Activated naive CD8-positive, alpha-beta T cell treated with anti-CD3 and anti-CD28 coated beads for 36 hours (primary cell): Measurements from ENCODE around the gene CLN6. TPM values are rescaled to one million over a fixed set of nuclear protein-coding genes. Genes with fewer than 3 reads are reported as not detected.
"Not testable (repeated sequence)": the region's sequence is repeated elsewhere in the genome, so short reads cannot be mapped to it uniquely, and the experiment has no call there.

Experiments used
- DNase-seq: peaks from one replicate; pipeline ENCODE4 v3.0.0; 2021
- H3K27ac Mint-ChIP-seq: one replicate; pipeline ENCODE4 v1.8.0; 2022; ENCODE audit warnings: mild to moderate bottlenecking, moderate library complexity, mixed read lengths
- H3K27me3 Mint-ChIP-seq: one replicate; pipeline ENCODE4 v1.8.0; 2022; ENCODE audit warnings: mild to moderate bottlenecking, mixed read lengths
- H3K36me3 Mint-ChIP-seq: one replicate; pipeline ENCODE4 v1.8.0; 2021; ENCODE audit warnings: mild to moderate bottlenecking, mixed read lengths
- H3K4me1 Mint-ChIP-seq: one replicate; pipeline ENCODE4 v1.8.0; 2021; ENCODE audit warnings: mixed read lengths
- H3K4me3 Mint-ChIP-seq: one replicate; pipeline ENCODE4 v1.8.0; 2022; ENCODE audit warnings: mild to moderate bottlenecking, moderate library complexity, mixed read lengths
- H3K9me3 Mint-ChIP-seq: one replicate; pipeline ENCODE4 v1.8.0; 2022; ENCODE audit warnings: mixed read lengths
- total RNA-seq, 2 experiments: library from RNA; stranded (reverse); gene quantifications; one replicate each; pipeline ENCODE4 v1.2.3, GENCODE V29; 2021

CLN6 gene
- total RNA-seq, 2 experiments from 2014 or later: 67.7 to 72.0 TPM

DNA sequence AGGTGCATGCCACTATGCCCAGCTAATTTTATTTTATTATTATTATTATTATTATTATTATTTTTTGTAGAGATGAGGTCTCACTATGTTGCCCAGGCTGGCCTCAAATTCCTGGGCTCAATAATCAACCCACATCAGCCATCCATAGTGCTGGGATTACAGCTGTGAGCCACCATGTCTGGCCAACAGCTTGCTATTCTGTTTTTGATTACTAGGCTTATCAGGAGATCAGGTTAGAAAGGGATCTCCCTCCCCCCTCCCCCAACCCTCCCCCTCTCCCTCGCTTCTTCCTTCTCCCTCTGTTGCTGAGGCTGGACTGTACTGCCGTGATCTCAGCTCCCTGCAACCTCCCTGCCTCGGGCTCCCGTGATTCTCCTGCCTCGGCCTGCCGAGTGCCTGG lies 8.6 kb downstream of the CLN6 start:
- H3K27me3 Mint-ChIP-seq: no peaks in the 10 kb centered on the region
- H3K4me1 Mint-ChIP-seq: peaks cover 14% of the 10 kb centered on the region
- H3K27ac Mint-ChIP-seq: no peak overlapping the region
- H3K9me3 Mint-ChIP-seq: no peaks in the 10 kb centered on the region
- H3K36me3 Mint-ChIP-seq: peaks cover 39% of the 10 kb centered on the region
- no peak for DNase-seq
- H3K4me3 Mint-ChIP-seq: no peak overlapping the region

DNA sequence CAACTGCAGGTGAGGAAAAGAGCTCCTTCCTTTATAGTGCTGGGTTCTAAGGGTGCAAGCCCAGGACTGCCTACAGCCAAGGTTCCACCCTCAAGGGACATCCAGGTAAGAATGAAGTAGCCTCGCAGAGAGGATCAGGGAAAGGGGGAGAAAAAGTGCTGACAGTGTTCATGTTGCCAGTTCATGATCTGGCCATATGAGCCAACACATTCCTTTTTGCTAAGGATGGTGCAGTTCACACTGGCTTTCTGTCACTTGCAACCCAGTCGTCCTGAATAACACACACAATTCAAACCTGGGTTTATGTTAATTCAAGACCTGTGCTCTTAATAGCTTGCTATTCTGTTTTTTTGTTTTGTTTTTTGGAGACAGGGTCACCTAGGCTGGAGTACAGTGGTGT lies 9.0 kb downstream of the CLN6 start:
- Mint-ChIP-seq H3K27ac (no peak overlapping the region), H3K4me1 (peaks cover 14% of the 10 kb centered on the region), H3K9me3 (no peaks in the 10 kb centered on the region), H3K27me3 (no peaks in the 10 kb centered on the region), H3K4me3 (no peak overlapping the region), H3K36me3 (peaks cover 39% of the 10 kb centered on the region)
- DNase-seq: no peak

DNA sequence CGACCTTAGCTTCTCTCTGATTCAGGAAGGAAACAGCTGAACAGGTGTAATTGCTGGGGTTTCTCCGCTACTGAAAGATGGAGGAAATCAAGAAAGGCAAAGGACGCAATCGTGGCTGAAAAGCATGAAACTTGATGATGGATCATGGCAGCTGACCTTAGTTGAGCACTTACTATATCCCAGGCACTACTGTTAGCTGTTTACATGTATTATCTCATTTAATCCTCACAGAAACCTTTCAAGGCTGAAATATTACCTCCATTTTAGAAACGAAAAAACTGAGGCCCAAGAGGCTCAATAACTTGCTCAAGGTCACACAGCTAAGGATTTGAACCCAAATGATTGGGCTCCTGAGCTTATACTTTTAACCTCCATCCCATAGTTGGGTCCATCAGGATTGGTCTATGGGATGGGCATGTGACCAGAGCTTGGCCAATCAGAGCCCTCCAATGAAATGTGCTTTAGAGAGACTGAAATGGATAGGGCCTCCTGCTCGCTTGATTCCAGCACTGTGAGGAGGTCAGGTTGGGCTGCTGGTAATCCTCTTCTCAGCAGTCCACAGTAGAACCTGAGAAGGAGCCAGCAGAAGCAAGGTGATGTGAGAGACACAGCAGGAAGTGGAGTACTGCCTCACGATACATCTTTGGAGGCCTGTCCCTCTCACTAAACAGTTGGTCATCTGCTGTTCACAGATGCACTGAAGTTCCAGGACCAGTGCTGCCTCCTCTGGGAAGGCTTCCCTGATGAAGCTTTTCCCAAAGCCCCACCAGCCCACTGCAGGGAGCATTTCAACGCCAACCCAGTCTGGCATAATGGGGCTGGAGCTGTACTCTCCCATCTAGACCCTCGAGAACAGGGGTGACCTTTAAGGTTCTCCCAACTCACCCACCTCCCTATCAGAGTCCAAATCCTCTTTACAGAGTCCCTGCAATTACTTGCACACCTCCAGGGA lies 10.4 kb downstream of the CLN6 start:
- Mint-ChIP-seq H3K4me1 (peaks cover 6% of the 10 kb centered on the region), H3K27ac (no peak overlapping the region), H3K27me3 (no peaks in the 10 kb centered on the region), H3K36me3 (peaks cover 29% of the 10 kb centered on the region), H3K4me3 (no peak overlapping the region), H3K9me3 (no peaks in the 10 kb centered on the region)
- no peak for DNase-seq

DNA sequence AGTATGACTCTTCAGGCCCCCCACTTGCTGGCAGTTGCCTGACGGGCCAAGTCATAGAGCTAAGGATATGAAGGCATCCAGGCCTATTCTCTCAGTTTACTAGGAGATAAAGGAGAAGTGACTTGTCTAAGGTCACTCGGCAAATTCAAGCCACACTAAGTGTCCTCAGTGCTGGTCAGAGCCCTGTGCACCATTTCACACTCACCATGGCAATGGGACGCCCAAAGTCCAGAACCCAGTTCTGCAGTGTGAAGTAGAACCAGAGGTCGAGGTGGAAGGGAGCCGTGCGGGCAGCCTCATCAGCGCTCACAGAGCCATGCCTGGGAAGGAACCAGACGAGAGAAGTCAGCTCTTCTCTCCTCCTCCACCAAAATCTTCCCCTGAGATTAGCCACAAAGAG lies 11.2 kb downstream of the CLN6 start:
- DNase-seq: no peak
- H3K4me1 Mint-ChIP-seq: peaks cover 6% of the 10 kb centered on the region

DNA sequence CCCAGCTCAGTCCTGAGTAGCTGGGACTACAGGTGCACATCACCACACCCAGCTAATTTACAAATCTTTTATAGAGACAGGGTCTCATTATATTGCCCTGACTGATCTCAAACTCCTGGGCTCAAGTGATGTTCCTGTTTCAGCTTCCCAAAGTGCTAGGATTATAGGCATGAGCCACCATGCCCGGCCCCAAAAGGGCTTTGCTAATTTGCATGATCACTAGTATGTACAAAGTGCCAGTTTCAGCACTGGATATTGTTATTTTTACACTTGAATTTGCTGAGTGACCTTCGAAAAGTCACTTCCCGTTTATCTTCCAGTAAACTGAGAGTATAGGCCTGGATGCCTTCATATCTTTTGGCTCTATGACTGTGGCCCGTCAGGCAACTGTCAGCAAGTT lies 12.2 kb downstream of the CLN6 start:
- Mint-ChIP-seq H3K4me3 (no peak overlapping the region), H3K27me3 (no peaks in the 10 kb centered on the region), H3K27ac (no peak overlapping the region), H3K36me3 (peaks cover 25% of the 10 kb centered on the region), H3K4me1 (peaks cover 3% of the 10 kb centered on the region), H3K9me3 (no peaks in the 10 kb centered on the region)
- no peak for DNase-seq

More for the DNA sequence above, 11.2 kb downstream of the CLN6 start:
- Mint-ChIP-seq H3K4me3 (no peak overlapping the region), H3K27ac (no peak overlapping the region), H3K27me3 (no peaks in the 10 kb centered on the region), H3K36me3 (peaks cover 32% of the 10 kb centered on the region), H3K9me3 (no peaks in the 10 kb centered on the region)

DNA sequence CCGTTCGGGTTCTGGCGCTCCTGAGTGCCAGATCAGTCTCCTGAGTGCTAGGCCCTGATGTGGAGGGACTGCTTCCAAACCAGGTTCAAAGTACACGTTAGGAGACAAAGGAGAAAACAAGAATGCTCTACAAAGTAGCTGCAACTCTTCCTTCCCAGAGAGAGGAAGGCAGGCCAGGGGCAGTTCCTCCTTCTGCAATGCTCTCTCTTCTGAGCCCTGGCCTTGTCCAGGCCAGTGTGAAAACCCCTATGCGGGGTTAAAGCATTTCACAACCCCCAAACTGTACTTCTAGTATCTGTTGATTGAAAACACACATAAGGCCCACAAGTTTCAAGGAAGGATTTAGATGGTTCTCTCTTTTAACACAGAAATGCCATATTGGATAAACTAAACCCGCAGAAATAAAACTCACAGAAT lies 14.7 kb downstream of the CLN6 start:
- no peak overlapping the region for H3K27ac Mint-ChIP-seq
- H3K36me3 Mint-ChIP-seq: peaks cover 26% of the 10 kb centered on the region
- H3K4me3 Mint-ChIP-seq: no peak overlapping the region

DNA sequence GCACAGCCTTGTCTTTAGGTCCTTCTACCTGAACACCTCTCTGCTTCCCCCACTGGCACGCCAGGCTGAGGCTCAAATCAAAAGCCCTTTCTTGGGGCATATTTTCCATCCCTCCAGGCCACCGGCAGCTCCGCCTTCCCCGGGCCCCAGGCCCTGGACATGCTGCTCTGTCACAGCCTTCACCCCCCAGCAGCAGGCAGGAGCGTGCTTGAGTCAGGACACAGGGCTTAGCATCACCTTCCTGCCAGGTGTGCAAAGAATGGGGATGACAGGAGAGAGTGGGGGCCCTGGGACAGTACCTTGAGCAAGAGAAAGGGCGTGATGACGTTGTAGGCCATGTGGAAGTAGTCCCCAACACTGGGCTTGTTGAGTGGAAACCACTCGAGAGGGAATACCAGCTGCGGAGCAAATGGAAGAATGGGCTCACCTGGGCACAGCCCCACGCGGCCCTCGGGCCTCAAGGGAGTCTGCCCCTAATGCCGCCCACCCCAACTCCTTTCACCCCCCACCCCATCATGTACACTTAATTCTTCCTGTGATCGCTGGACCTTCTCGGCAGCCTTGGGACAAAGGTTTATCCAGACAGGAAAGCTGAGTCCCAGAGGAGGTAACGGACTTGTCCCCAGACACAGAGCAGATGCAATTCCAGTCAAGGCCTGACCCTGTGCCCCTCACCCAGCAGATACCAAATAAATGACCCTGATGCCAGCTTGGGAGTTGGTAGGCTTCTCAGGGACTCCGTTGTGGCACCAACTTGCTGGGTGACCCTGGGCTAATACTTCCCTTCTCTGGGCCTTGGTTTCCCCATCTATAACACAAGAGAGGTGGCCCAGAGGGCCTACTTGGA lies 15.3 kb downstream of the CLN6 start:
- peaks cover 9% of the 10 kb centered on the region for H3K4me1 Mint-ChIP-seq
- H3K9me3 Mint-ChIP-seq: no peaks in the 10 kb centered on the region
- DNase-seq: no peak
- H3K27me3 Mint-ChIP-seq: no peaks in the 10 kb centered on the region
- peaks cover 28% of the 10 kb centered on the region for H3K36me3 Mint-ChIP-seq
- H3K27ac Mint-ChIP-seq: no peak overlapping the region
- no peak overlapping the region for H3K4me3 Mint-ChIP-seq

More for the DNA sequence above, 14.7 kb downstream of the CLN6 start:
- Mint-ChIP-seq H3K27me3 (no peaks in the 10 kb centered on the region), H3K9me3 (no peaks in the 10 kb centered on the region), H3K4me1 (peaks cover 6% of the 10 kb centered on the region)
- DNase-seq: no peak

DNA sequence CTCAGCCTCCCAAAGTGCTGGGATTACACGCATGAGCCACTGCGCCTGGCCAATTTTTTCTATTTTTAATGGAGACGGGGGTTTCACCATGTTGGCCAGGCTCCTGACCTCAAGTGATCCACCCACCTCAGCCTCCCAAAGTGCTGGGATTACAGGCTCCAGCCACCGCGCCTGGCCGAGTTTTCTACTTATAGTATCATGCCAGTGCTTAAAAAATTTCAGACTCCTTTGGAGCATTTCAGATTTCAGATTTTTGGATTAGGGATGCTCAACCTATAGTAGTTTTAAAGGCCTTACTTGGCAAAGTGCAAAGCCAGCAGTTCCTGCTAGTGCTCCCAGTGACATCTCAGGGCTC lies 16.1 kb downstream of the CLN6 start:
- peaks cover 16% of the 10 kb centered on the region for H3K4me1 Mint-ChIP-seq
- H3K36me3 Mint-ChIP-seq: peaks cover 30% of the 10 kb centered on the region
- not testable (repeated sequence) for H3K27ac Mint-ChIP-seq, H3K4me3 Mint-ChIP-seq, H3K9me3 Mint-ChIP-seq, DNase-seq, H3K27me3 Mint-ChIP-seq

DNA sequence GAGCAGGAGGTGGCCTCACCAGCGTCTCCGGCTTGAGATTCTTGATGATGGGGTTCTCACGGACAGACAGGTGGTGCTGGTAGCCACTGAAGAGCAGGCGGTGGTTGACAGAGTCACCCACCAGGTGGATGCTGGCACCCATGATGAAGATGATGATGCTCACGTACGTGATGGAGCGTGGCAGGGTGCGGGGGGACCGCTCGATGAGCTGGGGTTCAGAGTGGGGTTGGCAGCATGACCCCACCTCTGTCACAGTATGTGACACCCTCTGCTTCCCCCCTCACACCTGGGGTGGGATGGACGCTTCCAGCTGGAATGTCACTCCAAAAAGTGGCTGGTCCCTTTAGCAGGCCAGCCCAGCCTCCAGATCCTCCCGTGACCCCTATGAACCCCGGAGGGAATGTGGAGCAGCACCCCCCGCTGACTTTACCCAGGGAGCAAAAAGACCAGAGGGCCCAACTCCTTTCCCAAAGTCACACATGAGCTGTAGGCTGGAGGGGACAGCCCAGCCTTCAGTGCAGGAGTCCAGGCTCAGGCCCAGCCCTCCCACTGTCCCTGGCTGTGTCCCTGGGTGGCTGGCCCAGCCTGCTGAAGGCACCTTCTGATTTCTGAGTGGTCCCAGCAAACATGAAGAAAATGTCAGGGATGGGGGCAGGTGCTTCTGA lies 17.7 kb downstream of the CLN6 start:
- H3K4me1 Mint-ChIP-seq: peaks cover 16% of the 10 kb centered on the region
- no peaks in the 10 kb centered on the region for H3K27me3 Mint-ChIP-seq
- H3K9me3 Mint-ChIP-seq: no peaks in the 10 kb centered on the region
- DNase-seq: no peak
- peaks cover 25% of the 10 kb centered on the region for H3K36me3 Mint-ChIP-seq
- H3K27ac Mint-ChIP-seq: no peak overlapping the region
- no peak overlapping the region for H3K4me3 Mint-ChIP-seq

DNA sequence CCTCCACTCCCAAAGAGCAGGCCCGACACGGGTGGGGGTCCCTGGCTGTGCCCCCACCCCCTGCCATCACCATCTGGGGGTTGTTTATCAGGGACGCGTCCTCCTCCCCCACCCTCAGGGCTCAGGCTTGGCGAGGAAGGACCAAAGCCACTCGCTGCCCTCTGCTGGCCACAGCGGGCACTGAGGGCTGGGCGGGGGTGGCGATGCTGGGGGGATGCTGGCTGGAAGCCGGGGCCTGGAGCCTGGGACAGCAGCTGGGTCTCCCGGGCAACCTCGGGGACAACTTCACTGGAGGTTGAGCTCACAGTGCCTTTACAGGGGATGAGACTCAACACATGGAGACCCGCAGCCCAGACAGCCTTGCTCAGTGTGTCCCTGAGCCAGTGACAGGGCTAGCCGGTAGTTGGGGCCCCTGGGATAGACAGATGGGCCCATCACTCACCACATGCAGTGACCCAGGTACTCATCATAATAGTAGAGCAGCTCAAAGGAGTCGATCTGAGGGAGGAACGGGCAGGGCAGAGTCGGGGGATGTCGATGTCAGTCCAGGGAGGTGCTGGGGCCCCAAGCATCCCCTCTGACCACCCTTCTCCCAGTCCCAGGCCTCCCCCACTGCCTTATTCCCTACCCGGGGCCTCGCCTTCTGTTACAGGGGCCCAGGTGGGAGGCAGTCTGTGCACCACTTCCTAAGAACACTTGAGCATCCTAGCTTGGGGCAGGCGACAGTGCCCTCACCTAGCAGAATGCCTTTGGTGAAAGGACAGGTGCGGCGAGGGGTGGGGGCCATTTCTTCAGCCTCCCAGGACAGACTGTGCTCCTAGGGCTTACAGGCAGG lies 18.5 kb downstream of the CLN6 start:
- Mint-ChIP-seq H3K9me3 (no peaks in the 10 kb centered on the region), H3K27ac (no peak overlapping the region), H3K4me3 (no peak overlapping the region), H3K36me3 (peaks cover 22% of the 10 kb centered on the region), H3K27me3 (no peaks in the 10 kb centered on the region), H3K4me1 (peaks cover 13% of the 10 kb centered on the region)
- DNase-seq: peak; percentile 59

DNA sequence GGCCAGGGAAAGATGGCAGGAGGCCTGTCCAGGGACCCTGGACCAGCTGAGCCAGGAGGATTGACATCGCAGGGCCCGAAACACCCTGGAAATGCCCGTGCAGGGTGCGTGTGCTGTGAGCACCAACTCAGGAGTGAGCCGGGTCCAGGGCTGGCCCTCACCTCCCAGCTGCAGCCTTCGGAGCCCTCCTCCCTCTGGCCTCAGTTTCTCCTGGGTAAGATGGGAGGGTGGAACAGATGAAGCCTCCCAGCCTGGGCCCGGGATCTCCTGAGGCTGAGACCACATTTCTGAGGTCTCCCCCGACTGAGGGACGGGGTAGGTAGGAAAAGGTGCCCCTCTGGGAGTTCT lies 19.1 kb downstream of the CLN6 start:
- H3K4me3 Mint-ChIP-seq: no peak overlapping the region
- peaks cover 22% of the 10 kb centered on the region for H3K36me3 Mint-ChIP-seq
- DNase-seq: no peak
- H3K27ac Mint-ChIP-seq: no peak overlapping the region
- no peaks in the 10 kb centered on the region for H3K9me3 Mint-ChIP-seq
- peaks cover 13% of the 10 kb centered on the region for H3K4me1 Mint-ChIP-seq
- H3K27me3 Mint-ChIP-seq: no peaks in the 10 kb centered on the region

DNA sequence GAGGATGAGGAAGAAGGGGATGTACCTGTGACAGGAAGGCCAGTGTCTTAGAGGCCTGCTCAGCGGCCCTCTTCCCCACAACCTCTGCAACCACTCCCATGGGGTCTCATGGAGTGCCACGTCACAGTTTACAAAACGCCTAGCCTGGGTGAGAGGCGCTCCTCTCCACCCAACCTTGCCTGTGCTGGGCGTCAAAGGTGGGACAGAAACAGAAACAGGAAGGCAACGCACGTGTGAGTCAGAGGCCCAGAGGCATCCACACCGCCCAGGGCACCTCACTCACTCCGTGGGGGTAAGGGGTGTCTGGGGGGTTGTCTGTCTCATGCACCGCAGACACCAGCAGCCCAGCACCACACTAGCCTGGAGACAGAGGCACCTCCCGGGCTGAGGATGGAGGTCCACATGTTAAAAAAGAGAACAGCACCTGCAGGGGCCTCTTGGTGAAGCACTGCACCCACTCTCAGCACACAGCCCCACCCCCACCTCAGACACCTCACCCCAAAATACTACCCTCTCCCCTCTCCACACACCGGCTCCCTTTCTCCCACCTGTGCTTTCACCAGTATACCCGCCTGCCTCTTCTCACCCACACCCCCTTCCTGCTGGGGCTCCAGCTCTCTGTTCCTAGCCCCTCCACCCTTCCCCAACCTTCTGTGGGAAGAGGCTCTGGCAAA lies 19.7 kb downstream of the CLN6 start:
- Mint-ChIP-seq H3K36me3 (peaks cover 22% of the 10 kb centered on the region), H3K9me3 (no peaks in the 10 kb centered on the region), H3K4me1 (peaks cover 13% of the 10 kb centered on the region), H3K4me3 (no peak overlapping the region), H3K27me3 (no peaks in the 10 kb centered on the region), H3K27ac (peak overlapping the region; percentile 50)
- DNase-seq: peak; percentile 48

DNA sequence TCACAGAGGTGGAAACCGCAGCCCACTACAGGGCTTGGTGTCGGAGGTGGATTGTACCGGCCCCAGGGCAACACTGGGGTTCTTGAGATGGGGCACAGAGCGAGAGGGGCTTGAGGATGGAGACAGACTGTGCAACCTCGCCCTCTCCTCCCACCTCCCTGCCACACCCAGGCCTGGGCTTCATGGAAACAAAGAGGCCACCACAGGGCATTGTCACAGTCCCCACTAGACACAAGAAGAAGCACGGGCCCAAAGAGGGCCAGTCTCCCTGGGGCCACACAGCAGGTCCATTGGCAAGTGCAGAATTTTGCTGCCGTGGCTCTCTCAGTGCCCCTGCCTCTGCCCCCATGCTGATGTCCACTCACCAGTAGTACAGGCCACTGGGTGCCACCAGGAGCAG lies 20.3 kb downstream of the CLN6 start:
- H3K4me3 Mint-ChIP-seq: no peak overlapping the region
- no peak for DNase-seq
- peaks cover 22% of the 10 kb centered on the region for H3K36me3 Mint-ChIP-seq
- H3K27me3 Mint-ChIP-seq: no peaks in the 10 kb centered on the region
- H3K9me3 Mint-ChIP-seq: no peaks in the 10 kb centered on the region
- H3K4me1 Mint-ChIP-seq: peaks cover 13% of the 10 kb centered on the region
- H3K27ac Mint-ChIP-seq: peak overlapping the region; percentile 50

DNA sequence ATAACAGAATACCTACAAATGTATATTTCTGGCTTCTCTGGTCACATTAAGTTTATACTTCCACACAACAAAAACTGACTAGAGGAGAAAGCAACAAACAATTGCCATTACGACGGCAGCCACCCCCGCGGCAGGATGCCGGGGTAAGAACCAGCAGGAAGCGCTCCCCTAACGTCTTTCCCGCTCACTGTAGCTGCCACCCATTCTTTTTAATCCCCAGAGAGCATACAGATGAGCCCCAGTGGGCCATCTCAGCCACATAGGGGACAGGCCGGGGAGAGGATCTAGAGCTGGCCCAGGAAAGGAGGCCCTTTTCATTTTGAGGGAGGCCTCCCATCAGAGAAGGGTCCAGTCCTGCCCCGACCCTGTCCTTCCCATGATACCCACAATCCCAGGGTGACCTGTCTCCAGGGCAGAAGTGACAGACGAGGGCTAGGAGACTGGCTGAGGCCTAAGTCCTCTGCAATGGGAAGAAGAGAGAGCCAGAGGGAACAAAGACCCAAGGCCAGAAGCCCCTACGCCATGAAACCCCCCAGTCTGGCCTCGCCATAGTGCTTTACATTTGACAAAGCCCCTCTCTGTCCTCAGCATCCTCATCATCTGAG lies 20.8 kb downstream of the CLN6 start:
- peaks cover 18% of the 10 kb centered on the region for H3K36me3 Mint-ChIP-seq
- H3K9me3 Mint-ChIP-seq: no peaks in the 10 kb centered on the region
- no peak for DNase-seq
- H3K4me3 Mint-ChIP-seq: no peak overlapping the region
- H3K27ac Mint-ChIP-seq: peak overlapping the region; percentile 48
- H3K27me3 Mint-ChIP-seq: no peaks in the 10 kb centered on the region
- peaks cover 13% of the 10 kb centered on the region for H3K4me1 Mint-ChIP-seq
